Kidney epithelial cell (primary cell): ENCODE results near the gene C1orf87. TPM values are rescaled to one million over a fixed set of nuclear protein-coding genes. Genes with fewer than 3 reads are reported as not detected.

Experiments
- DNase-seq: peaks from one replicate; pipeline ENCODE4 v3.0.0-alpha.2; 2010; ENCODE audit warnings: low read depth
- H3K27me3 ChIP-seq: 2 replicates; pipeline ENCODE4 v1.6.0; 2011; ENCODE audit warnings: low read length; ENCODE audit not compliant: control insufficient read depth, insufficient read depth
- H3K36me3 ChIP-seq: 2 replicates; pipeline ENCODE4 v1.5.1; 2011; ENCODE audit warnings: low read length; ENCODE audit not compliant: control insufficient read depth, insufficient read depth
- H3K4me3 ChIP-seq: 2 replicates; pipeline ENCODE4 v1.5.1; 2011; ENCODE audit warnings: low read depth, mild to moderate bottlenecking, control low read depth, low read length
- total RNA-seq: library from RNA; depleted of rRNA; stranded (reverse); fragments of >200 nt; gene quantifications from 2 replicates; pipeline ENCODE4 v1.2.3, GENCODE V29; 2015
- TF ChIP-seq, protein P1 (sequence below): IDR thresholded peaks from 2 replicates; pipeline ENCODE4 v1.5.1; 2011; ENCODE audit warnings: mild to moderate bottlenecking, moderate library complexity, low read length, control low read depth, inconsistent platforms; ENCODE audit not compliant: insufficient read depth, poor library complexity, severe bottlenecking

The C1orf87 gene
- total RNA-seq, 1 donor from 2014 or later = not detected

DNA sequence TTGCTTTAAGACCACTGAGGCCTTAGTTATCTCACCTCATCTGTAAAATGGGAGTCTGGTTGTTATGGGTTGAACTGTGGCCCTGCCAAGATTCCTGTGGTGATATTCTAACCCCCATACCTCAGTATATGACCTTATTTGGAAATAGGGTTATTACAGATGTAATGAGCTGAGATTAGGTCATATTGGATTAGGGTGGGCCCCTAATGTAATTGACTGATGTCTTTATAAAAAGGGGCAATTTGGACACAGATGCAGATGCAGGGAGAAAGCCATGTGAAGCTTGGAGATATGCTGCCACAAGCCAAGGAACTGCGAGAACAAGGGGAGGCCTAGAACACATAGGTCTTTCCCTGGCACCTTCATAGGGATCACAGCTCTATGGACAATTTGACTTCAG lies 3.9 kb downstream of the C1orf87 start:
- H3K36me3 ChIP-seq = no peaks in the 10 kb centered on the region
- no peak for DNase-seq
- TF ChIP-seq, protein P1, sequence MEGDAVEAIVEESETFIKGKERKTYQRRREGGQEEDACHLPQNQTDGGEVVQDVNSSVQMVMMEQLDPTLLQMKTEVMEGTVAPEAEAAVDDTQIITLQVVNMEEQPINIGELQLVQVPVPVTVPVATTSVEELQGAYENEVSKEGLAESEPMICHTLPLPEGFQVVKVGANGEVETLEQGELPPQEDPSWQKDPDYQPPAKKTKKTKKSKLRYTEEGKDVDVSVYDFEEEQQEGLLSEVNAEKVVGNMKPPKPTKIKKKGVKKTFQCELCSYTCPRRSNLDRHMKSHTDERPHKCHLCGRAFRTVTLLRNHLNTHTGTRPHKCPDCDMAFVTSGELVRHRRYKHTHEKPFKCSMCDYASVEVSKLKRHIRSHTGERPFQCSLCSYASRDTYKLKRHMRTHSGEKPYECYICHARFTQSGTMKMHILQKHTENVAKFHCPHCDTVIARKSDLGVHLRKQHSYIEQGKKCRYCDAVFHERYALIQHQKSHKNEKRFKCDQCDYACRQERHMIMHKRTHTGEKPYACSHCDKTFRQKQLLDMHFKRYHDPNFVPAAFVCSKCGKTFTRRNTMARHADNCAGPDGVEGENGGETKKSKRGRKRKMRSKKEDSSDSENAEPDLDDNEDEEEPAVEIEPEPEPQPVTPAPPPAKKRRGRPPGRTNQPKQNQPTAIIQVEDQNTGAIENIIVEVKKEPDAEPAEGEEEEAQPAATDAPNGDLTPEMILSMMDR = no peak
- no peak overlapping the region for H3K4me3 ChIP-seq
- peaks cover 4% of the 10 kb centered on the region for H3K27me3 ChIP-seq

DNA sequence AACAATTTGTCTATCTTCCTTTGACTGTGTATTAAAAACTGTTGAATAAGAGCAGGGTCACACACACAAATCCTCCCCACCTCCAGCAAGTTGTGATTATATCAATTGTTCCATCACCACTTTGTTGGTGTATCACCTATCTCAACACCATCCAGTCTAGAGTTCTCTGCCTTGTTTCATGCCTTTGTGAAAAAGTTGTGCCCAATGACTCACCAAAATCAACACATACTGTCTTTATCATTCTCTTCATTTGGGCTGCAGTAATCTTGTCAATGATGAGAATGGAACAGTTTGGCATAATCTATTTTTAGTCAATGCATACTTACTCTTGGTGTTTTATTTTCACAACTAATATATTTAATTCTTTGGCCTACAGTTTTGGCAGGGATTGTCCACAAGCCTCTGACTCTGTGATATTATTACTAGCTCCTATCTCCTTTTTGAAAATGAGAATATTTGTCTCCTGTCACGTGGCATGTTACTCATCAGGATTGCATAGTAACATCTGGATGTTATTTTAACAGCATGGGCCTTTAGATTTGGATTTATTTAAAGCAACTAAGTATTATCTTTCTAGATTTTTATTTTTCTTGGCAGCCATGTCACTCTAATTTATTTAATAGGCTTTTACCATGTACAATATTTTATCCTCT lies 5.1 kb downstream of the C1orf87 start:
- TF ChIP-seq, protein P1 = no peak
- Histone ChIP-seq H3K4me3 (no peak overlapping the region), H3K36me3 (no peaks in the 10 kb centered on the region), H3K27me3 (peaks cover 2% of the 10 kb centered on the region)
- no peak for DNase-seq

DNA sequence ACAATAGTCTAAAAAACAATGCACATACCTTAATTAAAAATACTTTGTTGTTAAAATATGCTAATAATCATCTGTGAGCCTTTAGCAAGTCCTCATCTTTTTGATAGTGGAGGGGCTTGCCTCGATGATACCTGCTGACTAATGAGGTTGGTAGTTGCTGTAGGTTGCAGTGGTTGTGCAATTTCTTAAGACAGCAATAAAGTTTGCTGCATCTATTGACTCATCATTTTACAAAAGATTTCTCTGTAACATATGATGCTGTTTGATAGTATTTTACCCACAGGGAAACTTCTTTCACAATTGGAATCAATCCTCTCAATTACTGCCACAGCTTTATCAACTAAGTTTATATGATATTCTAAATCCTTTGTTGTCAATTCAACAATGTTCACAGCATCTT lies 7.6 kb downstream of the C1orf87 start:
- TF ChIP-seq, protein P1 = no peak
- H3K4me3 ChIP-seq = no peak overlapping the region
- DNase-seq = no peak
- H3K36me3 ChIP-seq = no peaks in the 10 kb centered on the region
- H3K27me3 ChIP-seq = no peaks in the 10 kb centered on the region

DNA sequence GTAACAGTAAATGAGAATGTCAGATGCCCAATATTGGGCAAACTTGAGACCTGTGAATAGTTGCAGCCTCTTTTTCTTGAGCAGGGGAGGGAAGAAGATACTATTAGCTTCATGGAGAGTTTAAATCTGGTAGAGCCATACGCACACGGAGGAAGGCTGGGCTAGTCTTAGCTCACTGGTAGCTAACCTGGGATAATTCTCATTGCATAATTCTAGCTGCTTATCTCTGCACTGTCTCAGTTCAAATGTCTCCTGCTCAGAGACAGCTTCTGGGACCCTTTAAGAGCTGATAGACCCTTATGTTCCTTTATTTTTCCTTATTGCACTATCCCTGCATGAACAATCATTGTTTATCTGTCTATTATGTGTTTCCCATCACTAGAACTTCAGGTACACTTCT lies 8.4 kb downstream of the C1orf87 start:
- H3K27me3 ChIP-seq = no peaks in the 10 kb centered on the region
- no peak for DNase-seq
- H3K36me3 ChIP-seq = no peaks in the 10 kb centered on the region
- TF ChIP-seq, protein P1 = no peak
- no peak overlapping the region for H3K4me3 ChIP-seq

DNA sequence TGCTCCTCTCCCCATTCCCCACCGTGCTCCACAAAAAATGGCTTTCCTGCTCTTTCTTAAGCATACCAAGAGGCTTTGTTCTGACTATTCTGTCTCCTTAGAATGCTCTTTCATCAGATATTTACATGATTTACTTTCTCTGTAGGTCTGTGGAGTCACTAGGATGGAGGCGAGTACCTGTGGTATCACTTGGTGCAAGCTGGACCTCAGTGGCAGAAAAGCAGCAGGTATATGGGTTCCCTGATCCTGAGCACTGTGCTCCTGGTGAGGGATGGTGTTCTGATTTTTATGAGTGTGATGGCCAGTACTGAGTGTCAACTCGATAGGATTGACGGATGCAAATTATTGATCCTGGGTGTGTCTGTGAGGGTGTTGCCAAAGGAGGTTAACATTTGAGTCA lies 10.0 kb downstream of the C1orf87 start:
- no peak overlapping the region for H3K4me3 ChIP-seq
- DNase-seq = no peak
- H3K27me3 ChIP-seq = no peaks in the 10 kb centered on the region
- no peaks in the 10 kb centered on the region for H3K36me3 ChIP-seq
- TF ChIP-seq, protein P1 = no peak

DNA sequence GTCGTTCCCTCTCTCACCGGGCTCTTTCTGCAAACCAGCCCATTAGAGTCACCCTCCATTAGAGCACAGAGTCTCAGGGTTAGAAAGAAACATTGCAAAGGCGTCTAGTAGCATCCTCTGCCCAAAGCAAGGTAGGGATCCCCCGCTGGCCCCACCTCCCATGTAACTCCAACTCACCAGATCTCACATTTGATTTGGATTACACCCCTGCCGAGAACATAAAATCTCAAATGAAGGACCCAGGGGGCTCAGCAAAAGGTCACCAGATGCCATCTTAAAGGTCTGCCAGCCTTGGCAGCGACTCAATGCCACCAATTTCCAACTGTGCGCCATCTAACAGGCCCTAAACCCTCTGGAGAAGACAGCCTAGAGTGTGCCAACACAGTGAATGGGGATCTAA lies 14.1 kb downstream of the C1orf87 start:
- TF ChIP-seq, protein P1 = no peak
- no peaks in the 10 kb centered on the region for H3K36me3 ChIP-seq
- DNase-seq = no peak
- no peak overlapping the region for H3K4me3 ChIP-seq
- no peaks in the 10 kb centered on the region for H3K27me3 ChIP-seq
